KMS-11 (cell line): ENCODE measurements around the gene ROR1.

ENCODE experiments used
- H2AFZ ChIP-seq: fragments of 200-600 bp; sonication (generic); 2 replicates; pipeline ENCODE4 v1.6.1; 2016; ENCODE audit warnings: antibody characterized with exemption, mixed run types, low read depth
- H3K27ac ChIP-seq: fragments of 200-600 bp; sonication (generic); 2 replicates; pipeline ENCODE4 v1.6.1; 2016; ENCODE audit warnings: mild to moderate bottlenecking, mixed run types
- H3K27me3 ChIP-seq: fragments of 200-600 bp; sonication (generic); 2 replicates; pipeline ENCODE4 v1.6.1; 2017; ENCODE audit warnings: mild to moderate bottlenecking, low read depth, mixed run types, moderate library complexity; ENCODE audit not compliant: insufficient read depth
- H3K36me3 ChIP-seq: fragments of 200-600 bp; sonication (generic); 2 replicates; pipeline ENCODE4 v1.6.1; 2017; ENCODE audit warnings: mild to moderate bottlenecking, mixed run types; ENCODE audit not compliant: insufficient read depth
- H3K4me1 ChIP-seq: fragments of 200-600 bp; sonication (generic); 2 replicates; pipeline ENCODE4 v1.6.1; 2016; ENCODE audit warnings: mild to moderate bottlenecking, low read depth, mixed run types; ENCODE audit not compliant: poor library complexity, severe bottlenecking
- H3K4me2 ChIP-seq: fragments of 200-600 bp; sonication (generic); 2 replicates; pipeline ENCODE4 v1.7.0; 2016; ENCODE audit warnings: mild to moderate bottlenecking, mixed run types
- H3K4me3 ChIP-seq: fragments of 200-600 bp; sonication (generic); IDR thresholded peaks from 2 replicates; pipeline ENCODE4 v1.6.1; 2017; ENCODE audit warnings: low read depth, low read length, mixed read lengths; ENCODE audit not compliant: insufficient read depth
- H3K79me2 ChIP-seq: fragments of 200-600 bp; sonication (generic); 2 replicates; pipeline ENCODE4 v1.6.1; 2016; ENCODE audit warnings: low read depth, mixed run types; ENCODE audit not compliant: insufficient read depth
- H3K9ac ChIP-seq: fragments of 200-600 bp; sonication (generic); 2 replicates; pipeline ENCODE4 v1.6.1; 2016; ENCODE audit warnings: mild to moderate bottlenecking, mixed run types
- H4K20me1 ChIP-seq: fragments of 200-600 bp; sonication (generic); 2 replicates; pipeline ENCODE4 v1.6.1; 2016; ENCODE audit warnings: mild to moderate bottlenecking, mixed run types; ENCODE audit not compliant: insufficient read depth
- CTCF ChIP-seq: fragments of 200-600 bp; sonication (generic); conservative IDR thresholded peaks from 2 replicates; pipeline ENCODE4 v1.6.1; 2017; ENCODE audit warnings: low read depth, mild to moderate bottlenecking, antibody characterized with exemption, low read length, moderate library complexity, mixed read lengths

ROR1 gene

DNA sequence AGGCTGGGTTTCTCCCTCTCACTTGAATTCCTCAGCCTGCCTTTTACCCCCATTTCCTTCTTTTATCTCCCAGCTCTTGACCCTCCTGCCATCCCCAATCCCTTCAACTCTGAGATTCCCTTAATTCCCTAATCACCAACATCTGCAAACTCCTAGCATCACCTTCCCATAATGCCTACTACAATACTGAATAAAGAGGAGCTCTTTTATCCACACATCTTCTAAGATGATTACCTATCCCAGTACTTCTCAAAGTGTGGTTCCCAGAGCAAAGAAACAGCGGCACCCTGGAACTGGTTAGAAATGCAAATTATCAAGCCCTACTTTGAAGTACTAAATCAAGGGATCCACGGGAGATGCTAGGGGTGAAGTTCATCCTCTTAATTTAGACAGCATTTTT is 408.4 kb downstream of the ROR1 start:
- Histone ChIP-seq H4K20me1 (no peaks in the 10 kb centered on the region), H3K4me3 (no peak overlapping the region), H3K79me2 (no peaks in the 10 kb centered on the region), H2AFZ (no peak overlapping the region), H3K27ac (no peak overlapping the region), H3K36me3 (no peaks in the 10 kb centered on the region), H3K9ac (no peak overlapping the region), H3K4me2 (no peak overlapping the region), H3K27me3 (no peaks in the 10 kb centered on the region), H3K4me1 (no peaks in the 10 kb centered on the region)
- no peak for TF ChIP-seq CTCF

DNA sequence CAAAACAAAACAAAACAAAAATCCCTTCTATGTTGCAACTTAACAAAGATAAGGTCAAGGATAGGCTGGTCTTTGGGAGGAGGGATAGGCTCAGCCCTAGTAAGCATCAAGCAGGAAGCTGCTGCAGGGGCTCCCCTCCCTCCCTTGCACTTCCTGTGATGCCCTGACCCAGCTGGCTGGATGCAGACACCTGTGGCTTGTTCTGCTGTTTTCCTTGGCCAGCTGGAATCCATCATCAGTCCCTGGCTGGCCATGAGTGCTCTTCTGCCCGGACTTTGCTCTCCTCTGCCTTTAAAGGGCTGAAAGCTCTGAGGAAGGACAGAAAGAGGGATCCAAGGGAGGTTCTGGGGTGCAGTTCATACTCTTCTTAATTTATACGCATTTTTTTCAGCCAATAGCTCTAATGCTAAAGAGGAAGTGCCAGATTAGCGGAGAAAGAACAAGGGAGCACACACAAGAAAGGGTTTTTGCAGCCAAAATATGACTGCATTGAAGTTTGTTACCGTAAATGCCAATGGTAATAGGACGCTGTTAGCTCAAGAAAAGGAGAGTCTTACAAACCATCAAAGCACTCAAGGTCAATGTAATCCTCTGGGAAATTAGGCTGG is 409.7 kb downstream of the ROR1 start:
- Histone ChIP-seq H4K20me1 (no peaks in the 10 kb centered on the region), H3K4me1 (no peaks in the 10 kb centered on the region), H3K36me3 (no peaks in the 10 kb centered on the region), H3K79me2 (no peaks in the 10 kb centered on the region), H3K4me3 (no peak overlapping the region), H3K27me3 (no peaks in the 10 kb centered on the region), H3K9ac (no peak overlapping the region), H3K4me2 (no peak overlapping the region), H3K27ac (no peak overlapping the region), H2AFZ (no peak overlapping the region)
- no peak for TF ChIP-seq CTCF

DNA sequence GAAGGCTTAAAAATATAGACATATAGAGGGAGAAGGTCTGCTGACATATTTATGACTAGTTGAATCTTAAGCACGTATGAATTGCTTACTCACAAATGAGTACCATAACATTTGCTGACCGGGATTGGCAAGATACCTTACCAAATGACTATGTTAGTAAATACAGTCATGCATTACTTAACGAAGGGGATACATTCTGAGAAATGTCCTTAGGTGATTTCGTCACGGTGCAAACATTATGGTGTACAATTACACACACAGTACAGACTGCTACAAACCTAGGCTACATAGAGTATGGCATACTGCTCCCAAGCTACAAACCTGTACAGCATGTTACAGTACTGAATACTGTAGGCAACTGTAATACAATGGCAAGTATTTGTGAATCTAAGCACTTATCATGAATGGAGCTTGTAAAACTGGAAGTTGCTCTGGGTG is 410.2 kb downstream of the ROR1 start:
- H3K27ac ChIP-seq: no peak overlapping the region

DNA sequence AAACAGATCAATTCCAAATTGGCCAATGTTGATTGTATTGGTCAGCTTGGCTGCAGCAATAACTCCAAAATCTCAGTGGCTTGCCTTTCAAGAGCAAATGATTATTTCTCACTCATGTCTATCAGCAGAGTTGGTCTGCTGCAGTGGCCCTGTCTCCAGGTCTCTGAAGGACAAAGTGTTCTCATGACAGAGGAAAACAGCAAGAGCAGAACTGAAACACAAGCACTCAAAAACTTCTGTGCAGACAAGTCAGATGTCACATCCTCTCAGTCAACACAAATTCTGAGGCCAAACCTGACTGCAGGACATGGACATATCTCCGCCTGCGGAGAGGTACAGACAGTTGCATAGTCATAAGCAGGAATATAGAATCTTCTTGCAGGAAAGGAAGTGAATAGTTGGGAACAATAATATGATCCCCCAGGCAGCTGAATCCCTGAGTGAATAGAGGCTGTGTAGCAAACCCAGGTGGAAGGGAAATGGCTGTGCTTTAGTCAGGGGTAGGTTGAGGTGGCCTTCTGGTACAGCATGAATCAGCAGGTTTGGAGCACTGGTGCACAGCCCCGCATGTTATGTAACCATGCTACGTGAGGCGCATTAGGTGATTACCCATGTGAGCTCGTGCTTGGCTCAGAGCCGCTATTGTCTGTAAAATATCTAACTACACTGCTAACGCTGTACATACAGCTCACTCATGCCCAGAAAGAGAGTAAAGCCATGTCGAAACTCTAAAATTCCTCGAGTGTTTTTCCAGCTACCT is 412.5 kb downstream of the ROR1 start:
- Histone ChIP-seq H3K27ac (no peak overlapping the region), H3K4me1 (no peaks in the 10 kb centered on the region), H3K4me2 (no peak overlapping the region), H4K20me1 (no peaks in the 10 kb centered on the region), H3K27me3 (no peaks in the 10 kb centered on the region), H2AFZ (no peak overlapping the region), H3K79me2 (no peaks in the 10 kb centered on the region), H3K4me3 (no peak overlapping the region), H3K36me3 (no peaks in the 10 kb centered on the region), H3K9ac (no peak overlapping the region)
- no peak for TF ChIP-seq CTCF

More for the DNA sequence above, 410.2 kb downstream of the ROR1 start:
- H3K27me3 ChIP-seq: no peaks in the 10 kb centered on the region
- no peaks in the 10 kb centered on the region for H3K4me1 ChIP-seq
- no peaks in the 10 kb centered on the region for H3K79me2 ChIP-seq
- TF ChIP-seq CTCF: no peak
- H3K4me2 ChIP-seq: no peak overlapping the region
- H4K20me1 ChIP-seq: no peaks in the 10 kb centered on the region
- H3K4me3 ChIP-seq: no peak overlapping the region
- no peak overlapping the region for H3K9ac ChIP-seq
- H3K36me3 ChIP-seq: no peaks in the 10 kb centered on the region
- no peak overlapping the region for H2AFZ ChIP-seq
